ENCODE measurements around the gene CAV1.

The CAV1 gene

DNA sequence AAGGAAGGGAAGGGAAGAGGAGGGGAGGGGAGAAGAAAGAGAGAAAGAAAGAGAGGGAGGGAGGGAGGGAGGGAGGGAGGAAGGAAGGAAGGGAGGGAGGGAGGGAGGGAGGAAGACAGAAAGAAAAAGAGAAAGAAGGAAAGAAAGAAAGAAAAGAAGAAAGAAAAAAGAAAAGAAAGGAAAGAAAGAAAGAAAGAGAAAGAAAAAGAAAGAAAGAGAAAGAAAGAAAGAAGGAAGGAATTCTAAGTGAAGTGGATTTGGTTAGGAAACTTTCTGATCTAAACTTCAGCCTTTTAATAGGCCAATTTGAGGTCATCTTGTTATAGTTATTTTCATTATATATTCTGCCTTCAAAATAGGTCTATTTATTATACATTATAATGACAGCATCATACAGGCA, 21.0 kb upstream of the CAV1 start:
- in situ Hi-C loops (cut with MboI; ENCODE audit: low pct_unique_long_range_greater_than_20kb, low sequenced_read_pairs, unreplicated experiment) = no loop called here
- TF ChIP-seq, protein P1, sequence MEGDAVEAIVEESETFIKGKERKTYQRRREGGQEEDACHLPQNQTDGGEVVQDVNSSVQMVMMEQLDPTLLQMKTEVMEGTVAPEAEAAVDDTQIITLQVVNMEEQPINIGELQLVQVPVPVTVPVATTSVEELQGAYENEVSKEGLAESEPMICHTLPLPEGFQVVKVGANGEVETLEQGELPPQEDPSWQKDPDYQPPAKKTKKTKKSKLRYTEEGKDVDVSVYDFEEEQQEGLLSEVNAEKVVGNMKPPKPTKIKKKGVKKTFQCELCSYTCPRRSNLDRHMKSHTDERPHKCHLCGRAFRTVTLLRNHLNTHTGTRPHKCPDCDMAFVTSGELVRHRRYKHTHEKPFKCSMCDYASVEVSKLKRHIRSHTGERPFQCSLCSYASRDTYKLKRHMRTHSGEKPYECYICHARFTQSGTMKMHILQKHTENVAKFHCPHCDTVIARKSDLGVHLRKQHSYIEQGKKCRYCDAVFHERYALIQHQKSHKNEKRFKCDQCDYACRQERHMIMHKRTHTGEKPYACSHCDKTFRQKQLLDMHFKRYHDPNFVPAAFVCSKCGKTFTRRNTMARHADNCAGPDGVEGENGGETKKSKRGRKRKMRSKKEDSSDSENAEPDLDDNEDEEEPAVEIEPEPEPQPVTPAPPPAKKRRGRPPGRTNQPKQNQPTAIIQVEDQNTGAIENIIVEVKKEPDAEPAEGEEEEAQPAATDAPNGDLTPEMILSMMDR (IDR thresholded peaks at IDR 0.05; ENCODE audit: extremely low read depth, insufficient read depth, missing control alignments) = no peak

DNA sequence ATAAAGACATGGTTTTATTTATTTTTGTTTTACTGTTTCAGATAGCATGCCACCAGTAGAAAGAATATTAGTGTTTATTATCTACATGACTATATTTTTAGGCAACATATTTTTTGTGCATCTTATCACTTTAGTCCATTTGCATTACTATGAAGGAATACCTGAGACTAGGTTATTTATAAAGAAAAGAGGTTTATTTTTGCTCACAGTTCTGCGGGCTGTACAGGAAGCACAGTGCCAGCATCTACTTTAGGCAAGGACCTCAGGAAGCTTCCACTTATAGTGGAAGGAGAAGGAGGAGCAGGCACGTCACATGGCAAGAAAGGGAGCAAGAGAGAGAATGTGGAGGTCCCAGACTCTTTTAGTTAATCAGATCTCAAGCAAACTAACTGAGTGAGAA, 19.6 kb upstream of the CAV1 start:
- TF ChIP-seq, protein P1 (IDR thresholded peaks at IDR 0.05; ENCODE audit: extremely low read depth, insufficient read depth, missing control alignments) = no peak
- in situ Hi-C loops (cut with MboI; ENCODE audit: low pct_unique_long_range_greater_than_20kb, low sequenced_read_pairs, unreplicated experiment) = no loop called here
- DNase-seq (ENCODE audit: low spot score) = no peak

More for the DNA sequence above, 21.0 kb upstream of the CAV1 start:
- no peak for DNase-seq (ENCODE audit: low spot score)

DNA sequence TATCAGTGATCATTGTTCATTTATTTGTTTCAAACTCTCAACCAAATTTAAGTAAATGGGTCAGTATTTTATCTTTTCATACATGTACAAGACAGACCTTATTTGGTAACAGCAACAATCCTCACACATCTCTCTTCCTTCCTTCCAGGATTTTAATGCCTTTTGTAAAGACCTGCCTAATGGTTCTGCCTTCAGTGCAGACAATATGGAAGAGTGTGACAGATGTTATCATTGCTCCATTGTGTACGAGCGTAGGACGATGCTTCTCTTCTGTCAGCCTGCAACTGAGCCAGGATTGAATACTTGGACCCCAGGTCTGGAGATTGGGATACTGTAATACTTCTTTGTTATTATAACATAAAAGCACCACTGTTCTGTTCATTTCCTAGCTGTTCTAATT, 19.0 kb upstream of the CAV1 start:
- no peak for DNase-seq (ENCODE audit: low spot score)
- in situ Hi-C loops (cut with MboI; ENCODE audit: low pct_unique_long_range_greater_than_20kb, low sequenced_read_pairs, unreplicated experiment) = no loop called here
- TF ChIP-seq, protein P1 (IDR thresholded peaks at IDR 0.05; ENCODE audit: extremely low read depth, insufficient read depth, missing control alignments) = no peak

DNA sequence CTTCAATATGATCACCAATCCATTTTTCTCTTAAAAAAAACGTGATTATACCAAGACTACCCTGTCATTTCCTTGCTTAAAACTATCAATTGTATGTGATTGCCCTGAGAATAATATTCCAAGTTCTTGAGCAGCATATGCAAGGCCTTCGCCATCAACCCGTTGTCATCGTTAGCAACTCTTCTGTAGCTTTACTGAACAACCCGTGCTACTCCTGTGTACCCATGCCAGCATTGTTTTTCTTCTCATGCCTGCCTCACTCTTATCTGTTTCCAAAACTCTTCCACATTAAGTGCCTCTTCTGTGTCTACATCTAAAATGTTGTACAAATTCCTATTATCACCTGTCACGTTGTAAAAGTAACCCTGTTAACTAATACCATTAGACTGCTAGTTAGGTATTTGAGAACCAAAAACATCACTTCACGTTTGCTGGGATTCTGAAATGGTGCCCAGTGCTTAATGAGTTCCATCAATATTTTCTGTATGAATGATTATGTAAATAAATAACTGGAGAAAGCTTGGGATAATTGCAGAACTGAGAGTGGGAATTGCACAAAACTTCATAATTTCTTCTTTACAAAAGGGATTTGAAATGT, 14.8 kb upstream of the CAV1 start:
- in situ Hi-C loops (cut with MboI; ENCODE audit: low pct_unique_long_range_greater_than_20kb, low sequenced_read_pairs, unreplicated experiment) = no loop called here
- TF ChIP-seq, protein P1 (IDR thresholded peaks at IDR 0.05; ENCODE audit: extremely low read depth, insufficient read depth, missing control alignments) = no peak
- no peak for DNase-seq (ENCODE audit: low spot score)

DNA sequence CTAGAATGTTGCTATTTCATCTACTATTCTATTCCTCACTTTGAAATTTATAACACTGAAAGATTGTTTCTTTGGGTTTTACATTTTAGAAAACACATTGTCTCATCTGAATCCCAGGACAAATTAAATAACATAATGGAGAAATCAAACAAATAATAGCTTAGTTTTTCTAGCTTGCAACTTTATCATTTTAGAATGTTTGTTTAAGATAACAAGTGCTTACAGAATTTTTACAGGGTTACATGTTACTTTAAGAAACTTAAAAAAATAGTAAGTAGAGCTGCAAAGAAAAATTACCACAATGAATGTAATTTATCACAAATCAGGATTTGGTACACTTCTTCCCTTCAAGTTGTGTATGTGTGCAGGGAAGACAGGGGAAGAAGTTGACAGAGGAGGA, 14.0 kb upstream of the CAV1 start:
- in situ Hi-C loops (cut with MboI; ENCODE audit: low pct_unique_long_range_greater_than_20kb, low sequenced_read_pairs, unreplicated experiment) = no loop called here
- DNase-seq (ENCODE audit: low spot score) = no peak
- TF ChIP-seq, protein P1 (IDR thresholded peaks at IDR 0.05; ENCODE audit: extremely low read depth, insufficient read depth, missing control alignments) = no peak

DNA sequence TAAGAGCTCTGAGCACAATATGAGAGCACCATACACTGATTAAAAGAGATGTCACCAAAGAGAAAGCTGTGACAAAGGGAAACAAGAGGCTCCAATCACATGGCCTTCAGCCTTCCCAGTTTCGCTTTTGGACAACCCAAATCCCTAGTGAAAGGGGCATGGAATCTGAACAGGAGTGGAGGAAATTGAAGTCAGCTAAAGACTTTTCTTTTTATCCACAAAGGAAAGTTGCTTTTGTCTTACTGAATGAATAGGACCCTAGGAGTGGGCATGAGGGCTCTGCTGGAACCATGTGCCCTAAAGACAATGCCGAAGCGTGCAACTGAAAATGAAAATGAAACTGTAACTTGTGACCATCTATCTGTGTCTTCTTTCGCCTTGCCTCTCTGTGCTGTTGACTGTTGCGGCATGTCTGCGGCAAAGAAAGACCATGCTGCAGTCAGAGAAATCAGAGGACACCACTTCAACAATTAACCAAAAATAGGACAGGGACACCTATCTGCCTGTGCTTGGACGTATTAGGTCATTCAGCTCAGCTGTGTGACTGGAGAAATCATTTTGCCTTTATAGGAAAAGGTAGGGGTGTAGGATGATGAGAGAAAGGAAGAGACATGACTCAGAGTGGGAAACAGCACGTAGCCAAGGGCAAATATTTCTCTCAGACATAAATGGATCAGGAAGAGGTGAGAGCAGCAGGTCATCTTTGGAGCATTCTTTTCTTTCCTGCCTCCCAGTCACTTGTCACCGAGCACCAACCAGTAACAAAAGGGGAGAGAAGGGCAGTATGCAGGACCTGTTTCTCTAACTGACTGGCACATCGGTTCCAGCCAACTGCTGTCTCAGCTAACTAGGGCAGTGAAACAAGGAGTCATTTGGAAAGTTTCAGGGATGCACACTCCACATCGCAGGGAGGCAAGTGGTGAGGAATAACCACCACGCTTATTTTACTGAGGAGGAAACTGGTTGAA, 13.0 kb upstream of the CAV1 start:
- DNase-seq (ENCODE audit: low spot score) = peak; percentile 56
- TF ChIP-seq, protein P1 (IDR thresholded peaks at IDR 0.05; ENCODE audit: extremely low read depth, insufficient read depth, missing control alignments) = no peak
- in situ Hi-C loops (cut with MboI; ENCODE audit: low pct_unique_long_range_greater_than_20kb, low sequenced_read_pairs, unreplicated experiment) = no loop called here
